HG03342 (cell line): Measurements from ENCODE around the gene CERS6.

ENCODE experiments used
- ATAC-seq: cut with Tn5 transposase; IDR thresholded peaks from one replicate; pipeline ENCODE4 v1.9.1; 2021; ENCODE audit warnings: mild to moderate bottlenecking, moderate library complexity; ENCODE audit not compliant: unreplicated experiment

Gene CERS6

DNA sequence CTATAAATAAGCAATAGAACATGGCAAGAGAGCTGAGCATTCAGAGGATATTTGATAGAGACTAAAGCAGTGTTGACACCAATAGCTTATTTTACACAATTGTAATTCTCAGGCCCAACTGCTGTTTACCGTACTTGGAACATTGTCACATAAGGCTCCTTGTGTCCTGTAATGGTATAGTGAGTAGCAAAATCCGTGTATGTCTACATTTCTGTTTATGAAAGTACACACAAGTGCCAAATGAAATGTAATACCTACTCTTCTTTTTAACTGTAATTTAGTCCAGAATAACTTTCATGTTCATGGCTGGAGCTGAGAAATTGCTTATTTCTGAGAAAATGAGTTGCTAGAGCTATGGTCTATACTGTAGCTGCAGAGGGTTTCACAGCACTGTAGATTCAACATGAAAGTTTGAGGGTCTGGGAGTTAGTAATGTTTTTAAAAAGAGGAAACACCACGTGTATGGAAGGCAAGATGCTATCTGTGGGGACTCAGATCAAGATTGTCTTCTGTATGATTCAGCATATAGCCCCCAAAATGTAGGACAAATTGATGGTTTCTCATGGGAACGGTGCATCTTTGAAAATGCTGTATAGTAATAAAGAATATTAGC lies 236.2 kb downstream of the CERS6 start:
- no peak for ATAC-seq

GRCh38 chr2:168694173-168694572 lies 238.1 kb downstream of the CERS6 start:
- no peak for ATAC-seq

DNA sequence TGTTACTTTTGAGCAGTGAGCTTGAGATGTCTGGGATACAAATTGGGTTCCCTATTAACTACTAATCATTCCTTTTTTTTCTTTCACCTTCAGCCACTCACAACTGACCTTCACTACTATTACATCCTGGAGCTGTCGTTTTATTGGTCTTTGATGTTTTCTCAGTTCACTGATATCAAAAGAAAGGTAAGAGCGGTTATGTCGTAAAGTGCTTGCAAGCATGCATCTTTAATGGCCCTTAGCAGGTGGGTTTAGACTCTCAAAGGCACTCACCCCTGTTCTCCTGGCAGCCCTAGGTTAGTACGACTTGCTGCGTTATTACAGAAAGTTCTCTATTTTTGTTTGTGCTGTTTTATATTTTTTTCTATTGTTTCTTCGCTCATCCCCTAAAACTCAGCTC lies 238.8 kb downstream of the CERS6 start:
- ATAC-seq = no peak

DNA sequence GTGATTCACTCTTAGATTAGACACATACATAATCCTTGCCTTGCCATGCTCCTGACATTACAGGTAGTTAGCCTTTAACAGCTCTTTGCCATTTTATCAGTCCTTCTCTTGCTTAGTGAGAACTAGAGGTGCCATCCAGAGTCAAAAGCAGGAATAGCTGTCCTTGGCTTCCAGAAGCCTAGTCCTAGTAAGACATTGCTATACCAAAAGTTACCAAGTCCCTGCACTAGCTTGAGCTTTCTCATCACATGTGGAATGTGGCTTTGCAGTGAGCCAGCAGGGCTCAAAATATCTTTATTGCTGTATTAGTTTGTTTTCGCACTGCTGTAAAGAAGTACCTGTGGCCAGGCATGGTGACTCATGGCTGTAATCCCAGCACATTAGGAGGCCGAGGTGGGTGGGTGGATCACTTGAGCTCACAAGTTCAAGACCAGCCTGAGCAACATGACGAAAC lies 241.6 kb downstream of the CERS6 start:
- ATAC-seq = no peak

DNA sequence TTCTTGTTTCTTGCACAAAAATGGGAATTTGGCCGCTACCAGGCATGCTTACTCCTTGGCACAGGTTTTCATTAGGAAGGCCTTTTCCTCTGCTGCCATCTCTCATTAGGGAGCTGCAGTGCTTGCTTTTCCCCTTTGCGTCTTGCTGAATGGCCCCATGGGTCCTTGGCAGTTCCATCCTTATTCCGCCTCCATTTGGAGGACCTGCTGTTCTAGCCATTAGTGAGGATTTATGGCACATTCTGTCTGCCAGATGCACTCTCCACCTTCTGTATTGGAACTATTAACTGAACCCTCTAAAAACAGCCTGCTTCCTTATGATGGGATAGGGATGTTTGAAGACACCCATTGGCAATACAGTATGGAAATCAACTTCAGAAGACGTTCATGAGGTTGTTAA lies 242.9 kb downstream of the CERS6 start:
- no peak for ATAC-seq

DNA sequence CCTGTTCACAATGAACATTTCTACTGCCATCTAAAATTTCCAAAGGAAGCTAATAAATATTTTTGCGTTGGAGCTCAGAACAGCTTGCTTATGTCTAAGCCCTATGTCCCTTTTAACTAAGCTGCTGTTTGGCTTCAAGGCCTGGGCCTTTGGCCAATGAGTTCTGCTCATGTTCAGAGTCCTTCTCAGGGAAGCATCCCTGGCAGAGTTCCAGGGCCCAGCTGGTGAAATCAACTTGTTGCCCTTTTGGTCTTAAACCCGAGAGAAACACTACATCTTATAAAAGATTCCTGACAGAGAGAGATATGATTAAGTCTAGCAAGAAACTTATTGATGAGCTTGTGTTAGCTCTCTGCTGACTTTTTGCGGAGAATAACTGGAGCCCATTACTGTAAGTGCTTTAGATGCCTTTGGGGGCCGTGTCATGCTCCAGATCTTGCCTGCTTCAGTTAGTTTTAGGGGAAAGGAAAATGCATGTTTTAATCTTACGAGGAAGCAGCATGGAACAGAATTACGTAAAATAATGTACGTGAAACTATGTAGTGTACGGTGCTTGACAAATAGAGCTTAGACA lies 243.9 kb downstream of the CERS6 start:
- no peak for ATAC-seq

DNA sequence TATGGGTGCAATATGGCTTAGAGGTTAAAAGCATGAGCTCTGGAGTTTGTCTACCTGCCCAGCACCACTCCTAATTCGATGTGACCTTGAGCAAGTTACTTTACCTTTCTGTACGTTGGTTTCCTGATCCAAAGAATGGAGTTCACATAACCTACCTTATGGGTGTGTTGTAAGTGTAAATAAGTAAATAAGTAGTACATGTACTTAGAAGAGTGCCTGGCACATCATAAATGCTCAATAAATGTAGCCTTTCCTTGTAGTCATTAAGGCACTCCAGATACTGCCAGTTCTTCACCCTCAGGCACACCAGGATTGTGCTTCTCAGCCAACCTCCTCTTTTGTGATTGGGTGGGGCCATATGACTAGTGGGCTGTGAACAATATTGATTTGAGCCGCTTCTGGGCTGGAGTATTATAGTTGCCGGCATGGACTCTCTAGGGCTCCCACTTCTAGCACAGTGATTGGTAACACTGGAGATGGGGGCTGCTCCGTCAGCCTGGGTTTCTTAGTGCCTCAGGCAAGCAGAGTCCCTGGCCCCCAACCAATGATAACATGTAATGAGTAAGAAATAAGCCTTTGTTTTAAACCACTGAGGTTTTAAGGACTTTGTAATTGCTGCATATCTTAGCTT lies 244.7 kb downstream of the CERS6 start:
- ATAC-seq = no peak

DNA sequence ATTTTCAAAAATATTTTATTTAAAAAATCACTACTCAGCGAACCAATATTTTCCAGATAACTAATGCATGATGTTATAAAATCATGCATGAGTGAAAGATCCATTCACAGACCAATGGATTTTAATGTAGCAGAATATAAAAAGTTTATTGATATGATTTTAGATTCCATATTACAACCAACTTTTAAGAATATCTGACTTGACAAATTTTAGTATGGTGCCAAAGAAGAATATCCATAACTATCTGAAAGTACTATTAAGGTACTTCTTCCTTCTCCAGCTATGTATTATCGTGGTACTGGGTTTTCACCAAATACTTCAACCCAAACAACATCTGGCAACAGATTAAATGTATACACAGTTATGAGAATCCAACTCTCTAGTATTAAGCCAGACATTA lies 246.5 kb downstream of the CERS6 start:
- ATAC-seq = no peak

DNA sequence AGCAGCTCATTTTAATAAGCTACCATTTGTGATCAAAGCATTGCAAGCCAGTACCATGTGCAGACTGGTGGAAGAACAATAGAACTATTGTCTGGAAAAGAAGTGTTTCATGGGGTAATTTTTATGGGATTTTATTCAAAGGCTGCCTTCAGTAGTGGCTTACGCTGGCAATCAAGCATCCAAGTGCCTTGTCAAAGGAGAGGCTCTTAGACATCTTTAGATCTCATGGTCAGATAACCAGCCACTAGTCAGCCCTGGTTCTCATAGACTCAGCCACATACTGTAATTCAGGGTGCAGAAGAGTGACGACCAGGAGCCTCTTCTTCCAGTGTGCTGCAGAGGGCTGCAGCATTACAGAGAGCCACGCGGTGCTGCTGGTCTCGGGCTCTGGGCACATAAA lies 247.9 kb downstream of the CERS6 start:
- ATAC-seq = no peak

DNA sequence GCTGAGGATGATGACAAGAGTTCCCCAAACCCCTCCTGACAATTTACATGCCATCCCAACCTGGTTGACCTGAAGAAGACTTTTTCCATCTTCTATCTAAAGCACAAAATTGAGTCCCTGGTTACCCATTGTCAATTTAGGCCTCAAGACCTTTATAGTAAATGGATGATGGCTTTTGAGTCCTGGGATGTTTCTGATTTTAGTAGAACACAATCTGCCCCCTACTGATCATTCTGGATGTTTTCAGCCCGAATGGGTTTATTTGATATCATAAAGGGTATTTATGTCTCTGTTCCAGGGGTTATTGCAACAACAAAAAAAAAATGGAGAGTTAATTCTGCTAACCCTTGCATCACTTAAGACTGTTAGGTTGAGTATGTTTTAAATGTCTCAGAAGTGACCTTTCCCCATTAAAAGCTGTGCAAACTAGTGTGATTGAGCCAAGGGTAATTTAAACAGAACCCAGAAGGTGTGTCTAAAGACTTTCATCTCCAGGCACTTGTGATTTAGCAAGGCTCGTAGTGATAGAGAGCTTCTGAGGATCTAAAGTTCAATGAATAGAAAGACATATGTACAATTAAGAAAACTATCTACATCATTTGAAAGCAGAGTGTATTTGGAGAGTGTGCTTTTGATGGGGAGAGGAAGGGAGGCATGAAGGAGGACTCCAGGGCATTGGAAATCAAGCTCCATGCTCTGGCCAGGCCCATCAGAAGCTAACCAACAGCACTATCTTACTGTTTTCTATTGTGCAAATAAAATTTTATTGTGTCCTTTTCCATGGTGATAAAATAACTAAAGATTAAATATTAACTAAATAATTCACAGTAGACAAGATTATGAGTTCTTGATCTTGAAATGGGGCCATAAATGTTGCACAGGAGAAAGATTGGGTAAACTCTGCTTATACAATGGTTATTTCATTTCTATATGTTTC lies 249.7 kb downstream of the CERS6 start:
- ATAC-seq = no peak

DNA sequence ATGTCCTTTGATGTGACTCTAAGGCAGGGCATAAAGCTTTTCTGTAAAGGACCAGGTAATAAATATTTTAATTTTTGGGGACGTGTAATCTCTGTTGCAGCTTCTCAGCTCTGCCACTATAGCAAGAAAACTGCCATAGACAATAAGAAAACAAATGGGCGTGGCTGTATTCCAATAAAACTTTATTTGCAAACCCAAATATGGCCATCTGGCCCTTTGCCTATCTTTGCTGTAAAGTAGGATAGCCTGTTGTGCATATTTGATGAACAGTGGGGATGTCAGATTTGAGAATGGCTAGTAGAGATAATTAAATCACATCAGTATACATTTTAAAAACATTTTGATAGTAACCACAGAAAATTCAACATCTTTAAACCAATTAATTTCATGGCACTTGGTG lies 250.7 kb downstream of the CERS6 start:
- ATAC-seq = no peak

- ATAC-seq = no peak
These were observed 252.0 kb downstream of the CERS6 start for GRCh38 chr2:168708080-168708479.

DNA sequence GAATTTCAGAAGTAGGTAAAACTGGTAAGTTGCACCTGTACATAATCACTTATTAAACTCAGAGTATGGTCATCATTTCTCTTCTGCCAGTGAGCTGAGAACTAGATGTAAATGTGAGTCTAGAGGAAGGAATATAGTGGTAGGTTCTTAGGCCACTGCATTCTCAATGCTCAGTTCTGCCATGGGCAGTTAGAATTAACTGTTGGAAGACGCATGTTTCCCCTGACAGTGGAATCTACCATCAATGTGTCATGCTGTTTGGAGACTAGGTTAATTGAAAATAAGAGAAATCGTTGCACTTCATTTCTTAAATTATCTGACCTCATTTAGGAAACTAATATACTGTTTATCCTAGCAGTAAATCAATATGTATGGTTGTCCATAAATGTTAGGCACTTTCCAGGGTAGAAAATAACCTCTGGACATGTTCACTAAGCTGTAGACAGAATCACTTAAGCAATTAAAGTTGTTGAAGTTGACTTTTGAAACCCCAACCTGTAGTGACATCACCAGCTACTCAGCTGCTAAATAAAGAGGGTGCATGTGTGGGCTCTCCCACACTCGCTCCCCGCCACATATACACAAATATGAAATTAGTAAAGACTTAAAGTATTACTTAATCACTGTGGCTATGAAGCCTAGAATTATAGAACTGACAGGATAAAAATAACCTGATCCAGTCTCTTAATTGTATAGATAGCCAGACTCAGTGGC lies 254.8 kb downstream of the CERS6 start:
- no peak for ATAC-seq

- peak; percentile 98 for ATAC-seq
These were observed 256.0 kb downstream of the CERS6 start for GRCh38 chr2:168712053-168712452.

DNA sequence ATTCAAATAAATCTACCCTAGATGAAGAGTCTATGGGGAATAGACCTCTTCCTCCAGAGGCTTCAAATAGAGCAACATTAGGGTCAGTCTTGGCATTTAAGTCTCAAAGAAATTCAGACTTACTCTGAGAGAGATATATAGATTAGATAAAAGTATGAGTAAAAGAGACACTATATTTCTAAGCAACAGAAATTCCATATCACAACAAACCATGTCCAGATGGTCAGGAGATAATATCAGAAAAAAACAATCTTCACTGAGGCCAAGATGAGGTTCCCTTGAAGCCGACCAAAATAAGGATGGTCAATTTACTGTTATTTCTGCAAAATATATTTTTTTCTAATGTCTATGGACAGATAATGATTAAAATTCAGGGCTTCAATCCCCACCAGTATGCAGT lies 257.3 kb downstream of the CERS6 start:
- ATAC-seq = no peak

DNA sequence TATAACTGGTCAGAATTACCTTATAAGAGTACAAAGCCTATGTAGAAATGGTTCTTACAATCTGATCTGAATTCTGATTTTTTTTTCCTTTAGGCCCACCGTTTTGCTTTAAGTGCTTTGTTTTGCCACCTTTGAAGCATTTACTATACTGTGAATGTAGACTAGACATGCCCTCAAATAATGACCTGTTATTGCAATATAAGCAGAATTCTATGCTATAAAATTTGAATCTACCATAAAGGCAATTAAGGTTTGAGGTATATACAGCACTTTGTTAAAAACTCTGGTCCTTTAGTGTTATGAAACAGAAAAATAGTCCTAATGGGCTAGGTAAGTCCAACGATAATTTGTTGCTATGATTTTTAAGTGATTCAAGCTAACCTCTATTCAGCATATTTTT lies 259.8 kb downstream of the CERS6 start:
- no peak for ATAC-seq

DNA sequence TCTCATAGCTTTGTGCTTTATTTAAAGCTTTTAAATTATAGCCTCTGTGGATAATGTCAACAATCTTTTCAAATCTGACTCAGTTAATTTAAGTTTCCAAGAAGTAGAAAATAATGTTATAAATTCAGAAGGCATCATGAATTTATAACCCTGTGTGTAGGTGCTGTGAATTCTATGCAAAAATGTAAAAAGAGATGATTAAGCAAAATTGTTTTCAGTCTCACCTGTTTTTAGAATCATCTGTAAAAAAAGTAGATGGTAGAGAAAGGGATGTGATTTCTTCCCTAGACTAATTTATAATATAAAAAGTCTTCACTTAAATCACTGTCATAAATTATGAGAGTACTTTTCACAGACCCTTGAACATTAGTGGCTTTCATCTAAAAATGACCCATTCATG lies 260.8 kb downstream of the CERS6 start:
- ATAC-seq = no peak

- no peak for ATAC-seq
These were observed 261.9 kb downstream of the CERS6 start for GRCh38 chr2:168717790-168718502.

DNA sequence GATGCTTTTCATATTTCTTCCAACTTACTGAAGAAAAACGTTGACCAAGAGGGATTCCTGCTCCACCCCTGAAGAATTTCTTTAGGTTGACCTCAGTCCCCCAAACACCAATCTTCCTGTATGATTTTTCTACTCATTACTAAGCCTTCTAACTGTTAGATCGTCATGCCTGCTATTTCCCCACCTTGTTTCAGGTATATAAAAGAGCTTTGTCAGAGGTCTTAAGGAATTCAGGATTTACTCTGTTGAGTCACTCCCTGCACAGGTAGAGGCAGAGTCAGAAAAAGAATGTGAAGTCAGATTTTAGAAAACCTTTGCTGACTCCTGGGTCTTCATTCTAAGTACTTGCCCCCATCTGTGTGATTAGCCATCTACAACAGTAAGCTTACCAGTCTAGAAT lies 262.6 kb downstream of the CERS6 start:
- ATAC-seq = no peak

DNA sequence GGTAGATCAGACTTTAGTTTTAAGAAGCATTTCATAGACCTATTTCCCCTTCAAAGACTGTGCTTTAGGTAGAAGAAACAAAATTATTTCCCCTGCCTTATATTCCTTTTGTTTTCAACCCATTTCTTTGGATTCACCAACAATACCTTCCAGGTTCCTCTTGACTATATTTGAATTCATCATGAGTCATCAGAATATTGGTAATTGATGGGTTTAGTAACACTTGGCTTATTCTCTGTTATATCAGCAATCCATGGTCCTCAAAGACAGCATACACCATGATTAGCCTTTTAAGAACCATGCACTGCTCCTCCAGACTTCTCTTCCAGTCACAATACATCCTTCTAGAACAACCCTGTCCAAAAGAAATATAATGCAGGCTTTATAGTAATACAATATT lies 263.4 kb downstream of the CERS6 start:
- no peak for ATAC-seq
